PC-9 (cell line): ENCODE measurements around the gene KLHDC8B. TPM values are rescaled to one million over a fixed set of nuclear protein-coding genes. Genes with fewer than 3 reads are reported as not detected.

Source experiments
- BruUV-seq: library from RNA; stranded (reverse); fragments of 400-500 nt; replicated peaks from 2 replicates; lab custom pipeline; 2021; lab: Mats Ljungman, UMichigan
- CTCF ChIA-PET: fragments of 300-600 bp; sonication (Branson Sonifier 250); formaldehyde crosslinking; loops from one replicate; lab custom pipeline; 2022; ENCODE audit warnings: antibody characterized with exemption; lab: Charles Lee
- POLR2A ChIA-PET: fragments of 300-600 bp; sonication (Branson Sonifier 250); formaldehyde crosslinking; loops from one replicate; lab custom pipeline; 2022; ENCODE audit warnings: antibody characterized with exemption; ENCODE audit not compliant: unreplicated experiment; lab: Charles Lee
- DNase-seq, 2 experiments: peaks; one replicate each; pipeline versions ENCODE4 v3.0.0 to v3.0.0-alpha.2; 2015 to 2022; ENCODE audit warnings: mixed read lengths in 1 of 2
- H2AFZ ChIP-seq: fragments of 200-600 bp; sonication (generic); 2 replicates; pipeline ENCODE4 v1.8.1; 2017; ENCODE audit warnings: antibody characterized with exemption
- H3F3A ChIP-seq: fragments of 200-600 bp; sonication (generic); 2 replicates; pipeline ENCODE4 v1.8.1; 2017; ENCODE audit warnings: antibody characterized with exemption, mild to moderate bottlenecking, low read depth; ENCODE audit not compliant: insufficient read depth
- H3K27ac ChIP-seq: fragments of 200-600 bp; sonication (generic); 2 replicates; pipeline ENCODE4 v1.6.1; 2016; ENCODE audit warnings: mixed run types
- H3K27me3 ChIP-seq: fragments of 200-600 bp; sonication (generic); 2 replicates; pipeline ENCODE4 v1.6.1; 2016; ENCODE audit warnings: low read depth, mixed run types; ENCODE audit not compliant: insufficient read depth
- H3K36me3 ChIP-seq: fragments of 200-600 bp; sonication (generic); 2 replicates; pipeline ENCODE4 v1.6.1; 2016; ENCODE audit warnings: low read depth, mixed run types
- H3K4me1 ChIP-seq: fragments of 200-600 bp; sonication (generic); replicated peaks from 2 replicates; pipeline ENCODE4 v1.6.1; 2016; ENCODE audit warnings: mixed run types; ENCODE audit not compliant: insufficient read depth
- H3K4me2 ChIP-seq: fragments of 200-600 bp; sonication (generic); 2 replicates; pipeline ENCODE4 v1.6.1; 2017; ENCODE audit warnings: mixed run types
- H3K4me3 ChIP-seq: fragments of 200-600 bp; sonication (generic); 2 replicates; pipeline ENCODE4 v1.6.1; 2016; ENCODE audit warnings: mixed run types
- H3K79me2 ChIP-seq: fragments of 200-600 bp; sonication (generic); 2 replicates; pipeline ENCODE4 v1.6.1; 2017; ENCODE audit warnings: low read depth, mixed run types
- H3K9me2 ChIP-seq: fragments of 200-600 bp; sonication (generic); 2 replicates; pipeline ENCODE4 v1.8.1; 2017; ENCODE audit warnings: mild to moderate bottlenecking; ENCODE audit not compliant: insufficient read depth
- H3K9me3 ChIP-seq: fragments of 200-600 bp; sonication (generic); 2 replicates; pipeline ENCODE4 v1.8.1; 2016; ENCODE audit warnings: low read depth; ENCODE audit not compliant: insufficient read depth
- H4K20me1 ChIP-seq: fragments of 200-600 bp; sonication (generic); 2 replicates; pipeline ENCODE4 v1.8.1; 2017; ENCODE audit not compliant: insufficient read depth
- CTCF ChIP-seq: fragments of 200-600 bp; sonication (generic); conservative IDR thresholded peaks from 2 replicates; pipeline ENCODE4 v1.6.1; 2017; ENCODE audit warnings: mixed run types, antibody characterized with exemption, mild to moderate bottlenecking, moderate library complexity
- EZH2 ChIP-seq: fragments of 200-600 bp; sonication (generic); IDR thresholded peaks from 2 replicates; pipeline ENCODE4 v1.8.0; 2017; ENCODE audit warnings: antibody characterized with exemption, low read depth
- intact Hi-C: fragments of 100-400 bp; cut with micrococcal nuclease; formaldehyde crosslinking; loops from one replicate; pipeline ENCODE4 v1.10.0; 2022; ENCODE audit not compliant: unreplicated experiment
- total RNA-seq: library from RNA; stranded (reverse); gene quantifications from 2 replicates; pipeline ENCODE4 v1.2.3, GENCODE V29; 2021

KLHDC8B gene
- total RNA-seq, 1 experiment from 2014 or later, result 15.3 TPM

GRCh38 chr3:49172551-49173041 is 1.2 kb downstream of the KLHDC8B start:
- no peaks in the 10 kb centered on the region for H3K79me2 ChIP-seq

GRCh38 chr3:49173116-49173791 is 1.9 kb downstream of the KLHDC8B start:
- Histone ChIP-seq H3K36me3 (no peaks in the 10 kb centered on the region), H3K4me3 (no peak overlapping the region), H3K27ac (no peak overlapping the region), H3K9me2 (no peaks in the 10 kb centered on the region), H3K4me1 (no peaks in the 10 kb centered on the region), H3F3A (no peaks in the 10 kb centered on the region), H3K9me3 (no peaks in the 10 kb centered on the region), H2AFZ (no peak overlapping the region), H4K20me1 (no peaks in the 10 kb centered on the region), H3K79me2 (no peaks in the 10 kb centered on the region), H3K4me2 (no peak overlapping the region), H3K27me3 (no peaks in the 10 kb centered on the region)
- ChIA-PET POLR2A (interaction anchor here (0.6 kb wide), 1 partner anchor 14 kb away, joined by 3 read pairs; no protein-coding TSS in a partner anchor), CTCF (no interaction called here)
- intact Hi-C loops, result loop anchor here (5.0 to 10.0 kb wide), 2 partner anchors 64 to 122 kb away; no protein-coding TSS in a partner anchor
- no peak for DNase-seq
- BruUV-seq, result no TSS peak
- no peak for TF ChIP-seq CTCF
- no peak for TF ChIP-seq EZH2

More at GRCh38 chr3:49172551-49173041, 1.2 kb downstream of the KLHDC8B start:
- Histone ChIP-seq H3K27me3 (no peaks in the 10 kb centered on the region), H3K4me2 (no peak overlapping the region), H3K4me1 (no peaks in the 10 kb centered on the region), H3K4me3 (no peak overlapping the region), H4K20me1 (no peaks in the 10 kb centered on the region), H2AFZ (no peak overlapping the region), H3K9me2 (no peaks in the 10 kb centered on the region), H3K9me3 (no peaks in the 10 kb centered on the region), H3K27ac (no peak overlapping the region), H3K36me3 (no peaks in the 10 kb centered on the region), H3F3A (no peaks in the 10 kb centered on the region)
- ChIA-PET CTCF (no interaction called here), POLR2A (interaction anchor here (0.6 kb wide), 1 partner anchor 14 kb away, joined by 3 read pairs; no protein-coding TSS in a partner anchor)
- no peak for DNase-seq
- TF ChIP-seq CTCF, result no peak
- TF ChIP-seq EZH2, result no peak
- BruUV-seq, result no TSS peak
- intact Hi-C loops, result loop anchor here (5.0 to 10.0 kb wide), 2 partner anchors 65 to 122 kb away; no protein-coding TSS in a partner anchor

- Histone ChIP-seq H3K4me2 (no peak overlapping the region), H2AFZ (no peak overlapping the region), H3K4me1 (no peaks in the 10 kb centered on the region), H3K27me3 (no peaks in the 10 kb centered on the region), H3K4me3 (no peak overlapping the region), H4K20me1 (no peaks in the 10 kb centered on the region), H3K9me3 (no peaks in the 10 kb centered on the region), H3K79me2 (no peaks in the 10 kb centered on the region), H3K36me3 (no peaks in the 10 kb centered on the region), H3K9me2 (no peaks in the 10 kb centered on the region), H3K27ac (no peak overlapping the region), H3F3A (no peaks in the 10 kb centered on the region)
- POLR2A ChIA-PET, result no interaction called here
- TF ChIP-seq EZH2, result no peak
- no peak for TF ChIP-seq CTCF
- DNase-seq, result no peak
- intact Hi-C loops, result loop anchor here (5.0 to 10.0 kb wide), 2 partner anchors 64 to 121 kb away; no protein-coding TSS in a partner anchor
- BruUV-seq, result no TSS peak
- CTCF ChIA-PET, result interaction anchor here (0.6 kb wide), 1 partner anchor 135 kb away, joined by 7 read pairs; no protein-coding TSS in a partner anchor
These were observed 2.4 kb downstream of the KLHDC8B start for GRCh38 chr3:49173792-49174170.
